ENCODE measurements around the gene MTA1.

MTA1 gene

DNA sequence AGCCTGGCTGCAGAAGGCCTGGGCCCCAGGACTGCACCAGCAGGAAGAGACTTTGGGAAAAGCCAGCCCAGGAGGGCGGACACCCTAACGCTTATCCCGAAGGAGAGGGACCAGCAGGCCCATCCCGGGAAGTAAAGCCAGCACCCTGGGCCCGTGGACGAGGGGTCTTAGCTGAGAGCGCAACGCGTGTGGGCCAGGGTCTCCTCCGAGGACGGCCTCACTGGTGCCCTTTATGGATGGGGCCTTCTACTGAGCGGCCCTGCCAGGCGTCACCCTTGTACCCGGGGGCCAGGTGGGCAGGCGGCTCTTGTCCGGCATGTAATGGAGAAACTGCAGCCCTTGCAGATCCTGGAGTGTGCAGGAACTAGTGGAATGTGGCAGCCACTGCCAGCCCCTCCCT, 85.5 kb downstream of the MTA1 start:
- no peaks in the 10 kb centered on the region for H3K36me3 ChIP-seq (ENCODE audit: control insufficient read depth, low read length)
- TF ChIP-seq, protein P1, sequence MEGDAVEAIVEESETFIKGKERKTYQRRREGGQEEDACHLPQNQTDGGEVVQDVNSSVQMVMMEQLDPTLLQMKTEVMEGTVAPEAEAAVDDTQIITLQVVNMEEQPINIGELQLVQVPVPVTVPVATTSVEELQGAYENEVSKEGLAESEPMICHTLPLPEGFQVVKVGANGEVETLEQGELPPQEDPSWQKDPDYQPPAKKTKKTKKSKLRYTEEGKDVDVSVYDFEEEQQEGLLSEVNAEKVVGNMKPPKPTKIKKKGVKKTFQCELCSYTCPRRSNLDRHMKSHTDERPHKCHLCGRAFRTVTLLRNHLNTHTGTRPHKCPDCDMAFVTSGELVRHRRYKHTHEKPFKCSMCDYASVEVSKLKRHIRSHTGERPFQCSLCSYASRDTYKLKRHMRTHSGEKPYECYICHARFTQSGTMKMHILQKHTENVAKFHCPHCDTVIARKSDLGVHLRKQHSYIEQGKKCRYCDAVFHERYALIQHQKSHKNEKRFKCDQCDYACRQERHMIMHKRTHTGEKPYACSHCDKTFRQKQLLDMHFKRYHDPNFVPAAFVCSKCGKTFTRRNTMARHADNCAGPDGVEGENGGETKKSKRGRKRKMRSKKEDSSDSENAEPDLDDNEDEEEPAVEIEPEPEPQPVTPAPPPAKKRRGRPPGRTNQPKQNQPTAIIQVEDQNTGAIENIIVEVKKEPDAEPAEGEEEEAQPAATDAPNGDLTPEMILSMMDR (IDR thresholded peaks at IDR 0.05; ENCODE audit: low read depth, low read length, poor library complexity, severe bottlenecking): no peak
- TF ChIP-seq EZH2phosphoT487 (IDR thresholded peaks at IDR 0.05; ENCODE audit: borderline replicate concordance, low read length): no peak
- H3K79me2 ChIP-seq (ENCODE audit: control insufficient read depth, low read length): no peaks in the 10 kb centered on the region
- no peaks in the 10 kb centered on the region for H3F3A ChIP-seq (ENCODE audit: control insufficient read depth, insufficient read depth)
- no peak overlapping the region for H3K4me2 ChIP-seq (ENCODE audit: low read length)
- H3K9me2 ChIP-seq (replicated peaks; ENCODE audit: control insufficient read depth, low read length): no peaks in the 10 kb centered on the region
- no peak overlapping the region for H3K27ac ChIP-seq (ENCODE audit: low read depth, low read length)
- peaks cover 3% of the 10 kb centered on the region; the same call in 1 of the 2 replicates for H3K27me3 ChIP-seq (ENCODE audit: control insufficient read depth, low read length)
- H4K20me1 ChIP-seq (ENCODE audit: control insufficient read depth, insufficient read depth, low read depth, low read length): no peaks in the 10 kb centered on the region
- no peaks in the 10 kb centered on the region for H3K4me1 ChIP-seq (ENCODE audit: control insufficient read depth, low read length)
- no peak overlapping the region for H3K4me3 ChIP-seq (ENCODE audit: low read length)
- H3K9me3 ChIP-seq (ENCODE audit: control insufficient read depth, insufficient read depth, low read length): no peaks in the 10 kb centered on the region

DNA sequence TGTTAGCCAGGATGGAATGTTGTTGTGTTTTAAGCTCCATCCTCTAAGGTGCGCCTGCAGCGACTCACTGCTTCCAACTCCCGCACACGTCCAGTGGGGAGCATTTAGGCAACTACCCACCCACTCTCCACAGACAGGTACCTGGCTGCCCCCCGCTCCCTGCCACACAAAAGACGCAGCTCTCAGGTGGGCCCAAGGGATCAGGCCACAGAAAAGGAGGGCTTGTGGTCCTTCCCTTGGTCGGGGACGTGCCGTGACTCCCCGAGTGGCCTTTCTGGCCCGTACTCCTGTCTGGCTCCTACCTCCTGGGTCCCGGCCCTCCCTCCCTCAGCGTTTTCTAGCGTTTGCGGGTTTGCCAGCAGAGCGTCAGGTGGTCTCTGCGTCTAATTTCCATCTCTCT, 87.6 kb downstream of the MTA1 start:
- H3K27me3 ChIP-seq (ENCODE audit: control insufficient read depth, low read length): peaks cover 3% of the 10 kb centered on the region; the same call in 1 of the 2 replicates

GRCh38 chr14:105508069-105508468, 88.4 kb downstream of the MTA1 start:
- H3K9me2 ChIP-seq (replicated peaks; ENCODE audit: control insufficient read depth, low read length): no peaks in the 10 kb centered on the region
- H3K27ac ChIP-seq (ENCODE audit: low read depth, low read length): no peak overlapping the region
- H3K79me2 ChIP-seq (ENCODE audit: control insufficient read depth, low read length): no peaks in the 10 kb centered on the region
- TF ChIP-seq, protein P1 (IDR thresholded peaks at IDR 0.05; ENCODE audit: low read depth, low read length, poor library complexity, severe bottlenecking): no peak
- TF ChIP-seq EZH2phosphoT487 (IDR thresholded peaks at IDR 0.05; ENCODE audit: borderline replicate concordance, low read length): no peak
- no peaks in the 10 kb centered on the region for H3K9me3 ChIP-seq (ENCODE audit: control insufficient read depth, insufficient read depth, low read length)
- H3K4me1 ChIP-seq (ENCODE audit: control insufficient read depth, low read length): no peaks in the 10 kb centered on the region
- H3K27me3 ChIP-seq (ENCODE audit: control insufficient read depth, low read length): peaks cover 3% of the 10 kb centered on the region; the same call in 1 of the 2 replicates
- H3K36me3 ChIP-seq (ENCODE audit: control insufficient read depth, low read length): no peaks in the 10 kb centered on the region
- no peaks in the 10 kb centered on the region for H4K20me1 ChIP-seq (ENCODE audit: control insufficient read depth, insufficient read depth, low read depth, low read length)
- H3K4me3 ChIP-seq (ENCODE audit: low read length): no peak overlapping the region
- no peak overlapping the region for H3K4me2 ChIP-seq (ENCODE audit: low read length)
- H3F3A ChIP-seq (ENCODE audit: control insufficient read depth, insufficient read depth): no peaks in the 10 kb centered on the region

More for the DNA sequence above, 87.6 kb downstream of the MTA1 start:
- Histone ChIP-seq H3K4me1 (ENCODE audit: control insufficient read depth, low read length) (no peaks in the 10 kb centered on the region), H3K27ac (ENCODE audit: low read depth, low read length) (no peak overlapping the region), H3K79me2 (ENCODE audit: control insufficient read depth, low read length) (no peaks in the 10 kb centered on the region), H3K9me2 (replicated peaks; ENCODE audit: control insufficient read depth, low read length) (no peaks in the 10 kb centered on the region), H3K4me2 (ENCODE audit: low read length) (no peak overlapping the region), H3K9me3 (ENCODE audit: control insufficient read depth, insufficient read depth, low read length) (no peaks in the 10 kb centered on the region), H3F3A (ENCODE audit: control insufficient read depth, insufficient read depth) (no peaks in the 10 kb centered on the region), H4K20me1 (ENCODE audit: control insufficient read depth, insufficient read depth, low read depth, low read length) (no peaks in the 10 kb centered on the region), H3K4me3 (ENCODE audit: low read length) (no peak overlapping the region), H3K36me3 (ENCODE audit: control insufficient read depth, low read length) (no peaks in the 10 kb centered on the region)
- no peak for TF ChIP-seq EZH2phosphoT487 (IDR thresholded peaks at IDR 0.05; ENCODE audit: borderline replicate concordance, low read length)
- TF ChIP-seq, protein P1 (IDR thresholded peaks at IDR 0.05; ENCODE audit: low read depth, low read length, poor library complexity, severe bottlenecking): no peak
